KBM-7 (cell line): ENCODE measurements around the gene ITPA.

Source experiments
- DNase-seq: peaks from one replicate; pipeline ENCODE4 v3.0.0-alpha.2; 2015
- in situ Hi-C: fragments of 300-500 bp; cut with MboI; formaldehyde crosslinking; loops from 2 replicates; pipeline ENCODE4 v1.14.3; 2020; ENCODE audit warnings: low sequenced_read_pairs, low pct_unique_long_range_greater_than_20kb, mixed read lengths

Gene ITPA

GRCh38 chr20:3222635-3223600, 13.6 kb downstream of the ITPA start:
- in situ Hi-C loops: no loop called here
- DNase-seq: peak; percentile 40

- in situ Hi-C loops: no loop called here
- no peak for DNase-seq
Observed at GRCh38 chr20:3223651-3223993, 14.3 kb downstream of the ITPA start.

- in situ Hi-C loops: no loop called here
- DNase-seq: no peak
Observed at GRCh38 chr20:3223994-3224680, 14.8 kb downstream of the ITPA start.

DNA sequence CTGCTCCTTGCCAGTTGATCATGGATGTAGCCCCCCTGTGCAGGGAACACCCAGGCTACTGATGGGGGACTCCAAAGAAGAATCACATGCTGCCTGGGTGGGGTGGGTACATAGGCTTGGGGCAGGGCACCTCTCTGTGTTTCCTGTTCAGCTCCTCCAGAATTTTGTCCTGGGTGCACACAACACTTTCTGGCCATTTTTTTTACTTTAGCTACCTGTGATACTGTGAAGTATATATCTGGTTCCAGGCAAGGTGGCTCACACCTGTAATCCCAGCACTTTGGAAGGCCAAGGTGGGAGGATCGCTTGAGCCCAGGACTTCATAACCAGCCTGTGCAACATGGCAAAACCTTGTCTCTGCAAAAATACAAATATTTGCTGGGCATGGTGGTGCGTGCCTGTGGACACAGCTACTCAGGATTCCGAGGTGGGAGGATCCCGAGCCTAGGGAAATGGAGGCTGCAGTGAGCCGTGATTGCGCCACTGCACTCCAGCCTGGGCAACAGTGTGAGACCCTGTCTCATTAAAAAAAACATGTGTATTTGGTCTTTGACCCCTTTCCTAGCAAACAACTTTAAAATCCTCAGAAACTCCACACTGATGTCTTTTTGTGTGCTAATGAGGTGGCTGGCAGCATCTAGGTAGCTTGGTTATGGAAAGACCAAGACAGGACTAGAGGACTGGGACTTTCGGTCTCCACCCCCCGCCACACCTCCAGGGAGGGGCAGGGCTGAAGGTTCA, 15.6 kb downstream of the ITPA start:
- in situ Hi-C loops: no loop called here
- DNase-seq: no peak

DNA sequence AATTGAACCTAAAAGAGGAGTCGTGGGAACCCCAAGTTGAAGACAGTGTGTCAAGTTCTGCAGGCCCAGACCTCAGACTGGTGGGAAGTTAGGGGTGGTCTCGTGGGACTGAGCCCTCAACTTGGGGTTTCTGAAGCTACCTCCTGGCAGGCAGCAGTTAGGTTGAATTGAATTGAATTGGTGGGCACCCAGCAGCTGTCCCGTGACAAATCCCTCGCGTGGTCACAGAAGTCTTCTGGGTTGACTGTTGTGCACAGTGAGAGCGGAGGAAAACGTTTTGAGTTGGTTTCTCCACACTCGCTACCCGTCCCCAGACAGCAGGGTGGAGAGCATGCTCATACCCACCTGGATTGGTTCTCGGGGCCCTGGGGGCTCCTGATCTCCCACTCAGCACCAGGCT, 16.8 kb downstream of the ITPA start:
- DNase-seq: no peak
- in situ Hi-C loops: no loop called here

- in situ Hi-C loops: no loop called here
- DNase-seq: no peak
Observed at GRCh38 chr20:3226864-3227263, 17.6 kb downstream of the ITPA start.

GRCh38 chr20:3227506-3227905, 18.2 kb downstream of the ITPA start:
- in situ Hi-C loops: no loop called here
- no peak for DNase-seq

DNA sequence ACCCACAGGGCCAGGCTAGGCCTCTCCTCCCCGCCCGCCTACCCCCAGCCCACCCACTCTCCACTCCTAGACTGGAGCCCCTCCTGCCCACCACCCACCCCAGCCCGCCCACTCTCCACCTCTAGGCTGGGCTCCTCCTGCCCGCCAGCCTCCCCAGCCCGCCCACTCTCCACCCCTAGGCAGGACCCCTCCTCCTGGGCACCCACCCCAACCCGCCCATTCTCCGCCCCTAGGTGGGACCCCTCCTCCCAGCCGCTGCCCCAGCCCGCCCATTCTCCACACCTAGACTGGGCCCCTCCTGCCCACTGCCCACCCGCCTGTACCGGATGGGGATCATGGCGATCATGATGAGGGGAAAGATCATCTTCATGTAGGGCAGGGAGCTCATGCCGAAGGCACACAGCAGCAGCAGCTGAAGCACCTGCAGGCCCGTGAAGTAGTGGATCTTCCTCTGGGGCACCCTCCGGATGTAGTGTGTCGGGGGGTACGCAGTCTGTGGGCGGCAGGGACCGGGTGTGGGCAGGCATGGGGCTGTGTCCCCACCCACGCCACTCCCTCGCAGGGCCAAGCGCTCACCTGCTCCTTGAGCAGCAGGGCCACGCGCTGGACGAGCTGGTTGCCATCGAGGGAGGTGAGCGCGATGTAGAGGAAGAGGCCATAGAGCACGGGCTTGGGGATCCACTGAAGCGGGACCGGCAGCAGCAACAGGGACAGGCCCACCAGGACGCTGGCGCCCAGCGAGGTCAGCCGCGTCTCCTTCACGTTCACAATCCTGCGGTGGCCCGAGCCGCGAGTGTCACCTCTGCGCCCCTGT, 18.8 kb downstream of the ITPA start:
- in situ Hi-C loops: no loop called here
- no peak for DNase-seq

DNA sequence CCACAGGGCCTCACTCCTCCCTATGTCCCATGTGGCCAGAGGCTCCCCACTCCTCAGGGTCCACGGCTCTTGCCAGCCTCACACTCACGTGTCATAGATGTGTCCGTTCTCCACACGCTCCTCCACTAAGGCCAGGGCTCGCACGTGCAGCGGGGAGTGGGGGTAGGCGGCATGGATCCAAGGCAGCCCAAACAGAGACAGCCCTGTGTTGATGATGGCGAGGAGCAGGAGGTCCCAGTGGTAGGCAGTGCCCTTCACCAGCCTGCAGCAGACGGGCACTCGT, 19.4 kb downstream of the ITPA start:
- in situ Hi-C loops: no loop called here
- no peak for DNase-seq

GRCh38 chr20:3229158-3229557, 19.9 kb downstream of the ITPA start:
- in situ Hi-C loops: no loop called here
- no peak for DNase-seq

DNA sequence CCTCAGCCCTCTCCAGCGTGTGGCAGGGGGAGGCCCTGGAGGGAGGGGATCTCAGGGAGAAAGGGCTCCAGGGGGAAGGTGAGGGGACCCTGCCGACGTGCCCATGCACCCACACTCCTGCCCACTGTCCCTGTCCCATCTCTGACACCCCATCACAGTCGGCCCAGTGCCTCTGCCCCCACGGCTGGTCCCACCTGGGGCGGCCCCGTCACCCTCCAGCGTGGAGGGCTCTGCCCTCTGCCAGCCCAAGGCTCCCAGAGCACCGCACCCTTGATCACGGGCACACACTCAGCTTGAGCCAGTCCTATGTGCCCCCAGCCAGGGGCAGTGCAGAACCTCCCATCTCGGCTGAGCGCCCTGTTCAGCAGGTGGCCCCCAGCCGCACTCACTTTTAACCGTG, 20.5 kb downstream of the ITPA start:
- in situ Hi-C loops: no loop called here

GRCh38 chr20:3231116-3231515, 21.8 kb downstream of the ITPA start:
- in situ Hi-C loops: no loop called here

More for the DNA sequence above, 20.5 kb downstream of the ITPA start:
- no peak for DNase-seq

GRCh38 chr20:3231889-3232588, 22.7 kb downstream of the ITPA start:
- DNase-seq: no peak
- in situ Hi-C loops: no loop called here

More at GRCh38 chr20:3231116-3231515, 21.8 kb downstream of the ITPA start:
- no peak for DNase-seq

DNA sequence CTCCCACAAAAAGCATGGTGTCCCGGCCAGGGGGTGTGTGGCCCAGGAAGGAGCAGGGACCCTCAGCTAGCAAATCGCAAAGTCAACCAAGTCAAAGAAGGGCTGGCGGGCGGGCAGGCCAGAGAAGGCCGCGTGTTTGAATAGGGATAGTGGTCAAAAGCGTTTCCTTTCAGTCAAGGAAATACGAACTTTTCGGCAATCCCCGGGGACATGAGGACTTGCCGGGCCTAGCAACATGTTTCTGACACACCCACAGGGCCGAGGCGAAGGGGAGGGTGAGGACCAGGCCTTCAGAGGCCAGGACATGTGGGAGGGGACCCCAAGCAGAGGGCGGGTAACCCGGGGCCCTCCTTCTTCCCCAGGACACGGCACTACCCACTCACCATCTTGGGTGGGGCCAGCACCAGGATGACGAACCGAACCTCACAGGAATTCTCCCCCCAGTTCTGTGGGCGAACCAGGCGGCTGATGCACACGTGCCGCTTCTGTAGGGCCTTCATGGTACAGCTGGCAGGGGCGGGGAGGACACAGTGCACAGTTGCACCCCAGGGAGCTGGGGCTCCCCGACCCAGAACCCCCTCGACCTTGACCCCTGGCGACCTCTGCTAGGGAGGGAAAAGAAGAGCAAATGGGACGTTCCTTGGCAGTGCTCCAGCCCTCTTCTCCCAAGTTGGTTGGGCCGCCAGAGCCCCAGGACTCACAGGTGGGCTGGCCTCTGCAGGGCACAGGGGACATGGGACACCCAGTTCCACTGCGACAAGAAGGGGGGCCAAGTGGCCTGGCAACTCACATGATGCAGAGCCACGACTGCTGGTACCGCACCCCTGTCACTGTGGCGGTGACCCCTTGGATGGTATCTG, 24.1 kb downstream of the ITPA start:
- no peak for DNase-seq
- in situ Hi-C loops: no loop called here

DNA sequence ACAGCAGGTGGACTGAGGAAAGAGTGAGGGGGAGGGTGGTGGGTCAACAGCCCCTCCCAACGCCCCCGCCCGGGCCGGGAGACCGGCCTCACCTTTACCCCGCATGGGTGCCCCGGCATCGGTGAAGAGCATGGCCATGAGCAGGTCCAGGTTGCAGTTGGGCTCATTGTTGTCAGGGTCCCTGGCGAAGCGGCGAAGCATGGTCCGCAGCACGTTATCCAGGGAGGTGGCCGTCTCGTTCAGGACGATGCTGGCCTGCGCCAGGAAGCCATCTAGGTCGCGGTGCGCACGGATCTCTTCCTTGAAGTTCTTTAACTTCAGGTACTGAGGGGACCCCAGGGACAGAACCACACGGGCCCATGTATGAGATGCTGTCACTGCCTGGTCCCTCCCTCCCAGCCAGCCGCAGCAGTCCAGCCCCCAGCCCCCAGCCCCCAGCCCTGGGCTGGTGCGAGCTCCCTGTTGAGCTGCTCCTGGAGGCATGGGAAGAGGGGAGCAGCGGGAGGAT, 24.7 kb downstream of the ITPA start:
- in situ Hi-C loops: no loop called here
- no peak for DNase-seq

GRCh38 chr20:3235666-3236324, 26.5 kb downstream of the ITPA start:
- DNase-seq: no peak
- in situ Hi-C loops: no loop called here
